Vagina (tissue), 2 donors: ENCODE data around the gene SLC44A3. TPM values are rescaled to one million over a fixed set of nuclear protein-coding genes. Genes with fewer than 3 reads are reported as not detected.

Experiments
- DNase-seq, 2 donors: peaks; one replicate each; pipeline ENCODE4 v3.0.0-alpha.2; 2017; ENCODE audit errors: extremely low spot score in 2 of 2
- H3K27ac ChIP-seq: fragments of 200-600 bp; sonication (generic); one replicate; pipeline ENCODE4 v1.5.1; 2019
- H3K27me3 ChIP-seq: fragments of 200-600 bp; sonication (generic); one replicate; pipeline ENCODE4 v1.5.1; 2019
- H3K36me3 ChIP-seq, 2 donors: fragments of 200-600 bp; sonication (generic); one replicate each; pipeline ENCODE4 v1.5.1; 2017 to 2019
- H3K4me1 ChIP-seq: fragments of 200-600 bp; sonication (generic); one replicate; pipeline ENCODE4 v1.5.1; 2019
- H3K4me3 ChIP-seq, 2 donors: fragments of 200-600 bp; sonication (generic); 1 replicate in 1 of 2; 2 replicates in 1 of 2; pipeline ENCODE4 v1.5.1; 2016 to 2019
- H3K9me3 ChIP-seq: fragments of 200-600 bp; sonication (generic); one replicate; pipeline ENCODE4 v1.5.1; 2019
- CTCF ChIP-seq, 3 experiments: fragments of 450-650 bp in 2 of 3; fragments of 200-600 bp in 1 of 3; sonication (generic) in 1 of 3; IDR thresholded peaks; one replicate each; pipeline ENCODE4 v1.5.1; 2017 to 2019; ENCODE audit warnings: antibody characterized with exemption in 3 of 3, mild to moderate bottlenecking in 2 of 3, moderate library complexity in 2 of 3
- POLR2A ChIP-seq, 2 donors: fragments of 450-650 bp; IDR thresholded peaks; one replicate each; pipeline ENCODE4 v1.6.1; 2017; ENCODE audit warnings: antibody characterized with exemption in 2 of 2, mild to moderate bottlenecking in 2 of 2, moderate library complexity in 2 of 2
- POLR2AphosphoS5 ChIP-seq, 2 donors: sonication (generic); formaldehyde crosslinking; IDR thresholded peaks; one replicate each; pipeline ENCODE4 v1.9.0; 2017; ENCODE audit warnings: antibody characterized with exemption in 2 of 2, mild to moderate bottlenecking in 2 of 2, low read depth in 1 of 2; ENCODE audit not compliant: insufficient read depth in 1 of 2
- intact Hi-C: fragments of 100-400 bp; cut with DNase I; formaldehyde crosslinking; loops from one replicate; pipeline ENCODE4 v1.15.1; 2023
- total RNA-seq: library from RNA; depleted of rRNA; stranded (reverse); fragments of >200 nt; gene quantifications from one replicate; pipeline ENCODE4 v1.2.3, GENCODE V29; 2016

SLC44A3 gene
- total RNA-seq, 1 donor from 2014 or later = 6.6 TPM

GRCh38 chr1:94821636-94822305 lies 1.6 kb downstream of the SLC44A3 start:
- H3K9me3 ChIP-seq = no peaks in the 10 kb centered on the region
- no peak for DNase-seq
- H3K27ac ChIP-seq = no peak overlapping the region
- no peaks in the 10 kb centered on the region for H3K27me3 ChIP-seq
- TF ChIP-seq POLR2AphosphoS5 (IDR thresholded peaks at IDR 0.05; ENCODE audit: insufficient read depth in 1 of 2, low read depth in 1 of 2) (no peak), POLR2A (IDR thresholded peaks at IDR 0.05) (no peak)
- H3K4me3 ChIP-seq = no peak overlapping the region
- peaks cover 21% of the 10 kb centered on the region for H3K4me1 ChIP-seq
- no peaks in the 10 kb centered on the region for H3K36me3 ChIP-seq
- intact Hi-C loops = no loop called here

GRCh38 chr1:94823116-94823515 lies 3.0 kb downstream of the SLC44A3 start:
- Histone ChIP-seq H3K27ac (no peak overlapping the region), H3K4me3 (no peak overlapping the region), H3K4me1 (peaks cover 21% of the 10 kb centered on the region), H3K9me3 (no peaks in the 10 kb centered on the region), H3K27me3 (no peaks in the 10 kb centered on the region), H3K36me3 (no peaks in the 10 kb centered on the region)
- intact Hi-C loops = no loop called here
- DNase-seq = no peak
- TF ChIP-seq POLR2A (IDR thresholded peaks at IDR 0.05) = no peak
- TF ChIP-seq CTCF (IDR thresholded peaks at IDR 0.05) = no peak
- no peak for TF ChIP-seq POLR2AphosphoS5 (IDR thresholded peaks at IDR 0.05; ENCODE audit: insufficient read depth in 1 of 2, low read depth in 1 of 2)

- intact Hi-C loops = no loop called here
- no peak for DNase-seq
Measured at GRCh38 chr1:94825936-94826335, 5.8 kb downstream of the SLC44A3 start.

GRCh38 chr1:94827434-94827833 lies 7.3 kb downstream of the SLC44A3 start:
- DNase-seq = no peak
- Histone ChIP-seq H3K9me3 (no peaks in the 10 kb centered on the region), H3K4me3 (no peak overlapping the region), H3K4me1 (no peaks in the 10 kb centered on the region), H3K27me3 (no peaks in the 10 kb centered on the region), H3K36me3 (no peaks in the 10 kb centered on the region), H3K27ac (no peak overlapping the region)
- TF ChIP-seq CTCF (IDR thresholded peaks at IDR 0.05) (no peak), POLR2AphosphoS5 (IDR thresholded peaks at IDR 0.05; ENCODE audit: insufficient read depth in 1 of 2, low read depth in 1 of 2) (no peak), POLR2A (IDR thresholded peaks at IDR 0.05) (no peak)
- intact Hi-C loops = no loop called here

More at GRCh38 chr1:94825936-94826335, 5.8 kb downstream of the SLC44A3 start:
- no peak overlapping the region for H3K4me3 ChIP-seq
- H3K27me3 ChIP-seq = no peaks in the 10 kb centered on the region
- H3K27ac ChIP-seq = no peak overlapping the region
- peaks cover 4% of the 10 kb centered on the region for H3K4me1 ChIP-seq
- no peaks in the 10 kb centered on the region for H3K36me3 ChIP-seq
- H3K9me3 ChIP-seq = no peaks in the 10 kb centered on the region
- TF ChIP-seq CTCF (IDR thresholded peaks at IDR 0.05) (no peak), POLR2AphosphoS5 (IDR thresholded peaks at IDR 0.05; ENCODE audit: insufficient read depth in 1 of 2, low read depth in 1 of 2) (no peak), POLR2A (IDR thresholded peaks at IDR 0.05) (no peak)

- Histone ChIP-seq H3K4me1 (no peaks in the 10 kb centered on the region), H3K36me3 (no peaks in the 10 kb centered on the region), H3K4me3 (no peak overlapping the region), H3K9me3 (no peaks in the 10 kb centered on the region), H3K27me3 (no peaks in the 10 kb centered on the region), H3K27ac (no peak overlapping the region)
- TF ChIP-seq POLR2A (IDR thresholded peaks at IDR 0.05) (no peak), CTCF (IDR thresholded peaks at IDR 0.05) (no peak), POLR2AphosphoS5 (IDR thresholded peaks at IDR 0.05; ENCODE audit: insufficient read depth in 1 of 2, low read depth in 1 of 2) (no peak)
- no peak for DNase-seq
- intact Hi-C loops = no loop called here
Measured at GRCh38 chr1:94828251-94828650, 8.1 kb downstream of the SLC44A3 start.
